22Rv1 (cell line): ENCODE results near the gene AADAT.

Experiments used
- ZFX ChIP-seq: fragments of 450-650 bp; IDR thresholded peaks from 2 replicates; pipeline ENCODE4 v1.6.1; 2017; ENCODE audit warnings: antibody characterized with exemption, borderline replicate concordance
- TF ChIP-seq, protein P1 (sequence below): fragments of 450-650 bp; IDR thresholded peaks from 2 replicates; pipeline ENCODE4 v1.5.1; 2017; ENCODE audit warnings: mild to moderate bottlenecking

DNA sequence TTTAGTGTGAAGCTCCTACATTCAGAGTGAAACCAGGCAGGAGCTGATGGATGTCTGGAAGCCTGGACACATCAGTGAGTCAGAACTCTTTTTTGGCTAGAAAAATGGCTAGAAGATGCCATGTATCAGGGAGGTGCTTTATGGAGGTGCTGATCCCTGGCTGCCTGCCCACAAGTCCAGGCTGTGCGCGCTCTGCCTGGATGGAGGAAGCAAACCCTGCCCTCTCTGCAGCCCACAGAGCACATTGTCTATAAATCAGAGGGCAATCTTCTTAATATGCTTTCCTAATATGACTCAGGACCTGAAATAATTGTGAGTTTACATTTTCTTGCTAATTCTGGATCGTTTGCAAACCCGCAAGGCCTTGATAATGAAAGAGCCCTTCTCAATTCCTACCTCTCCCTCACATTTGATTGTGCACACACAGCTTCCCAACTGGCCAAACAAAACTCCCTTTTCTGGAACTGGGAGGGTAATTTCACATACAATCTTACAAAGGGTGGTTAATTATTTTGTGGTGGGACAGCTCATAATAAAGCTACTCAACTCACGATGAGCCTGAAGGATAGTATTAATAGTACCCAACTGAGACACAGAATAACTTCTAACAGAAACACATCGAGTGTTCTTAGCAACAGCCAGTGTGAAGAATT is 75.3 kb downstream of the AADAT start:
- TF ChIP-seq, protein P1, sequence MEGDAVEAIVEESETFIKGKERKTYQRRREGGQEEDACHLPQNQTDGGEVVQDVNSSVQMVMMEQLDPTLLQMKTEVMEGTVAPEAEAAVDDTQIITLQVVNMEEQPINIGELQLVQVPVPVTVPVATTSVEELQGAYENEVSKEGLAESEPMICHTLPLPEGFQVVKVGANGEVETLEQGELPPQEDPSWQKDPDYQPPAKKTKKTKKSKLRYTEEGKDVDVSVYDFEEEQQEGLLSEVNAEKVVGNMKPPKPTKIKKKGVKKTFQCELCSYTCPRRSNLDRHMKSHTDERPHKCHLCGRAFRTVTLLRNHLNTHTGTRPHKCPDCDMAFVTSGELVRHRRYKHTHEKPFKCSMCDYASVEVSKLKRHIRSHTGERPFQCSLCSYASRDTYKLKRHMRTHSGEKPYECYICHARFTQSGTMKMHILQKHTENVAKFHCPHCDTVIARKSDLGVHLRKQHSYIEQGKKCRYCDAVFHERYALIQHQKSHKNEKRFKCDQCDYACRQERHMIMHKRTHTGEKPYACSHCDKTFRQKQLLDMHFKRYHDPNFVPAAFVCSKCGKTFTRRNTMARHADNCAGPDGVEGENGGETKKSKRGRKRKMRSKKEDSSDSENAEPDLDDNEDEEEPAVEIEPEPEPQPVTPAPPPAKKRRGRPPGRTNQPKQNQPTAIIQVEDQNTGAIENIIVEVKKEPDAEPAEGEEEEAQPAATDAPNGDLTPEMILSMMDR: no peak
- TF ChIP-seq ZFX: no peak
